Measurements from ENCODE around the gene SLC19A1. TPM values are rescaled to one million over a fixed set of nuclear protein-coding genes. Genes with fewer than 3 reads are reported as not detected.
A peak's percentile ranks its signal among the peaks of the same experiment; 100 is the strongest.

SLC19A1 gene
- total RNA-seq, 4 donors from 2014 or later: 10.7 to 70.8 (median 30.5) TPM

GRCh38 chr21:45472445-45473365 lies 69.5 kb downstream of the SLC19A1 start:
- H3K9me3 ChIP-seq: no peaks in the 10 kb centered on the region
- no peak overlapping the region for H3K4me3 ChIP-seq
- TF ChIP-seq POLR2A (IDR thresholded peaks at IDR 0.05): no peak
- no peak for TF ChIP-seq CTCF (IDR thresholded peaks at IDR 0.05)
- no peak for DNase-seq
- H3K36me3 ChIP-seq: peaks cover 0 to 6% (median 0%) of the 10 kb centered on the region in 3 donors
- no peaks in the 10 kb centered on the region for H3K27me3 ChIP-seq
- peaks cover 2 to 32% (median 6%) of the 10 kb centered on the region in 4 donors for H3K4me1 ChIP-seq
- peak overlapping the region in 3 of 4 donors; percentile 65 to 87 (median 84) for H3K27ac ChIP-seq

- Histone ChIP-seq H3K4me1 (peaks cover 0 to 32% (median 6%) of the 10 kb centered on the region in 4 donors), H3K9me3 (no peaks in the 10 kb centered on the region), H3K27ac (peak overlapping the region; percentile 62 to 87 (median 74)), H3K4me3 (peak overlapping the region in 1 of 4 donors; percentile 23), H3K27me3 (no peaks in the 10 kb centered on the region), H3K36me3 (peaks cover 0 to 6% (median 0%) of the 10 kb centered on the region in 3 donors)
- no peak for DNase-seq
- TF ChIP-seq CTCF (IDR thresholded peaks at IDR 0.05): no peak
Measured at GRCh38 chr21:45471525-45472221, 70.6 kb downstream of the SLC19A1 start.

GRCh38 chr21:45470773-45471524 lies 71.3 kb downstream of the SLC19A1 start:
- TF ChIP-seq POLR2A (IDR thresholded peaks at IDR 0.05) (no peak), CTCF (IDR thresholded peaks at IDR 0.05) (no peak)
- H3K4me1 ChIP-seq: peaks cover 0 to 32% (median 6%) of the 10 kb centered on the region in 4 donors
- no peaks in the 10 kb centered on the region for H3K9me3 ChIP-seq
- H3K36me3 ChIP-seq: peaks cover 0 to 6% (median 0%) of the 10 kb centered on the region in 3 donors
- no peak for DNase-seq
- no peaks in the 10 kb centered on the region for H3K27me3 ChIP-seq
- H3K4me3 ChIP-seq: peak overlapping the region in 1 of 4 donors; percentile 23
- H3K27ac ChIP-seq: peak overlapping the region; percentile 62 to 87 (median 74)

GRCh38 chr21:45470087-45470515 lies 72.1 kb downstream of the SLC19A1 start:
- peak overlapping the region in 3 of 4 donors; percentile 51 to 84 (median 65) for H3K27ac ChIP-seq
- no peaks in the 10 kb centered on the region for H3K27me3 ChIP-seq
- no peak for DNase-seq
- peaks cover 0 to 1% (median 0%) of the 10 kb centered on the region in 3 donors for H3K36me3 ChIP-seq
- no peak overlapping the region for H3K4me3 ChIP-seq
- peaks cover 0 to 32% (median 6%) of the 10 kb centered on the region in 4 donors for H3K4me1 ChIP-seq
- TF ChIP-seq CTCF (IDR thresholded peaks at IDR 0.05) (no peak), POLR2A (IDR thresholded peaks at IDR 0.05) (no peak)
- no peaks in the 10 kb centered on the region for H3K9me3 ChIP-seq

Measured in Peyer's patch (tissue), 4 donors.